HCT116 (cell line): ENCODE measurements around the gene KRT78.

Experiments used
- CEBPB ChIP-seq: IDR thresholded peaks from 2 replicates; pipeline ENCODE4 v1.6.1; 2012; ENCODE audit warnings: low read depth
- EGR1 ChIP-seq: IDR thresholded peaks from 2 replicates; pipeline ENCODE4 v1.6.1; 2012; ENCODE audit warnings: low read depth
- EZH2 ChIP-seq: fragments of 200-600 bp; sonication (generic); IDR thresholded peaks from 2 replicates; pipeline ENCODE4 v1.6.1; 2017; ENCODE audit warnings: antibody characterized with exemption, mixed run types
- EZH2phosphoT487 ChIP-seq: fragments of 200-600 bp; IDR thresholded peaks from 2 replicates; pipeline ENCODE4 v1.6.1; 2018; ENCODE audit warnings: antibody characterized with exemption, borderline replicate concordance
- JUND ChIP-seq: IDR thresholded peaks from 2 replicates; pipeline ENCODE4 v1.6.1; 2012
- POLR2A ChIP-seq: IDR thresholded peaks from 2 replicates; pipeline ENCODE4 v1.7.0; 2011; ENCODE audit warnings: borderline replicate concordance; ENCODE audit not compliant: insufficient read depth, insufficient read length; ENCODE audit errors: extremely low read depth
- POLR2AphosphoS5 ChIP-seq: IDR thresholded peaks from 2 replicates; pipeline ENCODE4 v1.6.1; 2011; ENCODE audit warnings: mild to moderate bottlenecking, low read depth, low read length, moderate library complexity
- RAD21 ChIP-seq: IDR thresholded peaks from 2 replicates; pipeline ENCODE4 v1.6.1; 2012; ENCODE audit warnings: low read depth, mild to moderate bottlenecking
- SIN3A ChIP-seq: IDR thresholded peaks from 2 replicates; pipeline ENCODE4 v1.6.1; 2012; ENCODE audit warnings: low read depth
- SP1 ChIP-seq: IDR thresholded peaks from 2 replicates; pipeline ENCODE4 v1.6.1; 2012; ENCODE audit warnings: low read depth
- YY1 ChIP-seq: IDR thresholded peaks from 2 replicates; pipeline ENCODE4 v1.6.1; 2011; ENCODE audit warnings: low read length, low read depth, moderate library complexity, mild to moderate bottlenecking; ENCODE audit not compliant: insufficient replicate concordance; ENCODE audit errors: extremely low read depth
- TF ChIP-seq, protein P1 (sequence below): IDR thresholded peaks from 2 replicates; pipeline ENCODE4 v1.6.1; 2012; ENCODE audit warnings: low read depth
- TF ChIP-seq, protein P2 (sequence below), 3 experiments: fragments of 200-600 bp in 1 of 3; sonication (generic) in 1 of 3; IDR thresholded peaks in 2 of 3; conservative IDR thresholded peaks in 1 of 3; 2 replicates each; pipeline ENCODE4 v1.5.1; 2012 to 2017; ENCODE audit warnings: low read depth in 2 of 3, low read length in 2 of 3, antibody characterized with exemption in 1 of 3, borderline replicate concordance in 1 of 3, control low read depth in 1 of 3, mild to moderate bottlenecking in 1 of 3, mixed read lengths in 1 of 3, mixed run types in 1 of 3, moderate library complexity in 1 of 3; ENCODE audit not compliant: insufficient read depth in 1 of 3
- TF ChIP-seq, protein P3 (sequence below): IDR thresholded peaks from 2 replicates; pipeline ENCODE4 v1.6.1; 2011; ENCODE audit warnings: mild to moderate bottlenecking, low read length, moderate library complexity; ENCODE audit not compliant: insufficient replicate concordance; ENCODE audit errors: extremely low read depth

DNA sequence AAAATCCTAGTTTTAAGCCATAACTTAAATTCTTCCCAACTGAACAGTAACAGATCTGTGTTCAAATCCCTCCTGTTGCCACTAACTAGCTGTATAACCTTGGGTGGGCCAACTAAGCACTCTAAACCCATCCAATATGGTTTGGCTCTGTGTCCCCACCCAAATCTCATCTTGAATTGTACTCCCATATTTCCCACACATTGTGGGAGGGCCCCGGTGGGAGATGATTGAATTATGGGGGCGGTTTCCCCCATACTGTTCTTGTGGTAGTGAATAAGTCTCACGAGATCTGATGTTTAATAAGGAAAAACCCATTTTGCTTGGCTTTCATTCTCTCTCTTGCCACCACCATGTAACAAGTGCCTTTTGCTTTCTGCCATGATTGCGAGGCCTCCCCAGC lies 33.6 kb downstream of the KRT78 start:
- TF ChIP-seq, protein P1, sequence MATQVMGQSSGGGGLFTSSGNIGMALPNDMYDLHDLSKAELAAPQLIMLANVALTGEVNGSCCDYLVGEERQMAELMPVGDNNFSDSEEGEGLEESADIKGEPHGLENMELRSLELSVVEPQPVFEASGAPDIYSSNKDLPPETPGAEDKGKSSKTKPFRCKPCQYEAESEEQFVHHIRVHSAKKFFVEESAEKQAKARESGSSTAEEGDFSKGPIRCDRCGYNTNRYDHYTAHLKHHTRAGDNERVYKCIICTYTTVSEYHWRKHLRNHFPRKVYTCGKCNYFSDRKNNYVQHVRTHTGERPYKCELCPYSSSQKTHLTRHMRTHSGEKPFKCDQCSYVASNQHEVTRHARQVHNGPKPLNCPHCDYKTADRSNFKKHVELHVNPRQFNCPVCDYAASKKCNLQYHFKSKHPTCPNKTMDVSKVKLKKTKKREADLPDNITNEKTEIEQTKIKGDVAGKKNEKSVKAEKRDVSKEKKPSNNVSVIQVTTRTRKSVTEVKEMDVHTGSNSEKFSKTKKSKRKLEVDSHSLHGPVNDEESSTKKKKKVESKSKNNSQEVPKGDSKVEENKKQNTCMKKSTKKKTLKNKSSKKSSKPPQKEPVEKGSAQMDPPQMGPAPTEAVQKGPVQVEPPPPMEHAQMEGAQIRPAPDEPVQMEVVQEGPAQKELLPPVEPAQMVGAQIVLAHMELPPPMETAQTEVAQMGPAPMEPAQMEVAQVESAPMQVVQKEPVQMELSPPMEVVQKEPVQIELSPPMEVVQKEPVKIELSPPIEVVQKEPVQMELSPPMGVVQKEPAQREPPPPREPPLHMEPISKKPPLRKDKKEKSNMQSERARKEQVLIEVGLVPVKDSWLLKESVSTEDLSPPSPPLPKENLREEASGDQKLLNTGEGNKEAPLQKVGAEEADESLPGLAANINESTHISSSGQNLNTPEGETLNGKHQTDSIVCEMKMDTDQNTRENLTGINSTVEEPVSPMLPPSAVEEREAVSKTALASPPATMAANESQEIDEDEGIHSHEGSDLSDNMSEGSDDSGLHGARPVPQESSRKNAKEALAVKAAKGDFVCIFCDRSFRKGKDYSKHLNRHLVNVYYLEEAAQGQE, result no peak
- TF ChIP-seq CEBPB, result no peak
- no peak for TF ChIP-seq EZH2
- TF ChIP-seq RAD21, result no peak
- no peak for TF ChIP-seq YY1
- TF ChIP-seq, protein P2, sequence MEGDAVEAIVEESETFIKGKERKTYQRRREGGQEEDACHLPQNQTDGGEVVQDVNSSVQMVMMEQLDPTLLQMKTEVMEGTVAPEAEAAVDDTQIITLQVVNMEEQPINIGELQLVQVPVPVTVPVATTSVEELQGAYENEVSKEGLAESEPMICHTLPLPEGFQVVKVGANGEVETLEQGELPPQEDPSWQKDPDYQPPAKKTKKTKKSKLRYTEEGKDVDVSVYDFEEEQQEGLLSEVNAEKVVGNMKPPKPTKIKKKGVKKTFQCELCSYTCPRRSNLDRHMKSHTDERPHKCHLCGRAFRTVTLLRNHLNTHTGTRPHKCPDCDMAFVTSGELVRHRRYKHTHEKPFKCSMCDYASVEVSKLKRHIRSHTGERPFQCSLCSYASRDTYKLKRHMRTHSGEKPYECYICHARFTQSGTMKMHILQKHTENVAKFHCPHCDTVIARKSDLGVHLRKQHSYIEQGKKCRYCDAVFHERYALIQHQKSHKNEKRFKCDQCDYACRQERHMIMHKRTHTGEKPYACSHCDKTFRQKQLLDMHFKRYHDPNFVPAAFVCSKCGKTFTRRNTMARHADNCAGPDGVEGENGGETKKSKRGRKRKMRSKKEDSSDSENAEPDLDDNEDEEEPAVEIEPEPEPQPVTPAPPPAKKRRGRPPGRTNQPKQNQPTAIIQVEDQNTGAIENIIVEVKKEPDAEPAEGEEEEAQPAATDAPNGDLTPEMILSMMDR (IDR thresholded peaks at IDR 0.05 in 2 of 3, conservative IDR thresholded peaks at IDR 0.05 in 1 of 3; ENCODE audit: borderline replicate concordance in 1 of 3, insufficient read depth in 1 of 3, low read depth in 2 of 3, low read length in 2 of 3), result no peak
- no peak for TF ChIP-seq POLR2AphosphoS5
- TF ChIP-seq SIN3A, result no peak
- TF ChIP-seq POLR2A, result no peak
- no peak for TF ChIP-seq JUND
- TF ChIP-seq, protein P3, sequence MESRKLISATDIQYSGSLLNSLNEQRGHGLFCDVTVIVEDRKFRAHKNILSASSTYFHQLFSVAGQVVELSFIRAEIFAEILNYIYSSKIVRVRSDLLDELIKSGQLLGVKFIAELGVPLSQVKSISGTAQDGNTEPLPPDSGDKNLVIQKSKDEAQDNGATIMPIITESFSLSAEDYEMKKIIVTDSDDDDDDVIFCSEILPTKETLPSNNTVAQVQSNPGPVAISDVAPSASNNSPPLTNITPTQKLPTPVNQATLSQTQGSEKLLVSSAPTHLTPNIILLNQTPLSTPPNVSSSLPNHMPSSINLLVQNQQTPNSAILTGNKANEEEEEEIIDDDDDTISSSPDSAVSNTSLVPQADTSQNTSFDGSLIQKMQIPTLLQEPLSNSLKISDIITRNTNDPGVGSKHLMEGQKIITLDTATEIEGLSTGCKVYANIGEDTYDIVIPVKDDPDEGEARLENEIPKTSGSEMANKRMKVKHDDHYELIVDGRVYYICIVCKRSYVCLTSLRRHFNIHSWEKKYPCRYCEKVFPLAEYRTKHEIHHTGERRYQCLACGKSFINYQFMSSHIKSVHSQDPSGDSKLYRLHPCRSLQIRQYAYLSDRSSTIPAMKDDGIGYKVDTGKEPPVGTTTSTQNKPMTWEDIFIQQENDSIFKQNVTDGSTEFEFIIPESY, result no peak
- no peak for TF ChIP-seq EGR1
- TF ChIP-seq EZH2phosphoT487, result no peak
- TF ChIP-seq SP1, result no peak
